ENCODE results near the gene OBSL1. TPM values are rescaled to one million over a fixed set of nuclear protein-coding genes. Genes with fewer than 3 reads are reported as not detected.

Gene OBSL1
- polyA plus RNA-seq, 12 donors = 93.2 to 179 (median 118) TPM; not detected in 1

DNA sequence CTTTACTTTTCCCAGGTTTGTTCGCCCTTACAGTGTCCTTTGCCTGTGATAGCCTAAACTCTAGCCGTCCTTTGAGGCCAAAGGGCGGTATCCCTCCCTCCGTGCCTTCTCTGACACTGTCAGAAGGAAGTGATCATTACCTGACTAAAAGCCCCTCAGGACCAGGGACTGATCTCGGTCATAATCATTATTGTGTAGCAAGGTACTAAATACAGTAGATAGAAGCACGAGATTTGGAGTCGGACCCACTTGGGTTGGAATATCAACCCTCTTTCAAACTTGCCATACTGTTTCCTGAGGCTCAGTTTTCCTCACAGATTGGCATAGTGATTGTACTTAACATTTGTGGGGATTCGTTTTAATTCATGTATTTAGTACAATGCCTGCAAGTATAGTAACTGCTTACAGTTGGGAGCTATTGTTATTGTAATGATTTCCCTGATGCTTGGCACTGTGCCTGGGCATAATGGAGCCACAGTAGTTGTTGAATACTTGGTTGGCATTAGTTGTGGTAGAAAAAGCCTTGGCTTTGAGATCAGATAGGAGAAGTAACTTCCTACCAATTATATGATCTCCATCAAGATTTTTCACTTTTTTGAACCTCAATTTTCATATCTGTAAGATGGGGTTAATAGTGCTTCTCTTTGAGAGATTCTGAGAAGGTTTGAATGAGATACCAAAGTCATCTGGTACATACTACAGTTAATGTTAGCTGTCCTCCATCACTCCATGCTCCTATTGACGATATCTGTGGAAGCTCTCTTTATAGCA is 27.2 kb upstream of the OBSL1 start:
- no peak for DNase-seq

DNA sequence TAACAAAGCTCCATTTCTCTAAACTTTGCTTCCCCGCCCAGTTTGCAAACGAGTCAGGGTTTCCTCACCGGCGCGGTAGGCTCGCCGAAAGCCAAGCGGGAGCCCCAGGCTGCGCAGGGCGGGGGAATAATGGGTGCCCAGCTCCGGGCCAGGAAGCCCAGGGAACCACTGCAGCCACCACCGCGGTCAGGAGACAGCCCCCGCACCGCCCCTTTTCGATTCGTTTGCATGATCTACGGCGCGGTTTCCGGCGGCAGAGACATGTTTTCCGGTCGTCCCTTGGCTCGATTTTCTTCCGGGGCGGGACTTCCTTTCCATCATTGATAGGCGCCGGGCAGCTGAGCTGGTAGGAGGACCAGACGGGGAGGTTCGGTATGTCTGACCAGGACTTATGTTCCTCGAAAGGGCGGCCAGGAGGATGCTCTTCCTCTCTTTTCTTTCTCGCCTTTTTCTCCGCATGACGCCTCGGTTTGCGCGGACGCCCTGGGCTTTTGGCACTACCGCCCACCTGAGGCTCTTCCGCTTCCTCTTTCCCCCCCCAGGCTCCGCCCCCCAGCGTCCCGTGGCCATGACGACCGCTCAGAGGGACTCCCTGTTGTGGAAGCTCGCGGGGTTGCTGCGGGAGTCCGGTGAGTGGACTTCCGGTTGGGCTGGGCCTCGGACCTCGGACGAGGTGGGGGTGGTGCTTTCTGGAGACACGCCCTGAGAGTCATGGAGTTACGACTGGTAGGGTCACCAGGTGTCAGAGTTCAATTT is 26.4 kb upstream of the OBSL1 start, which contains the start of gene STK11IP:
TSS of gene STK11IP (plus strand) at position 306 of the 756 bp plus-strand sequence. CDS start at position 569, 263 bp downstream.
- DNase-seq = peak; percentile 98

DNA sequence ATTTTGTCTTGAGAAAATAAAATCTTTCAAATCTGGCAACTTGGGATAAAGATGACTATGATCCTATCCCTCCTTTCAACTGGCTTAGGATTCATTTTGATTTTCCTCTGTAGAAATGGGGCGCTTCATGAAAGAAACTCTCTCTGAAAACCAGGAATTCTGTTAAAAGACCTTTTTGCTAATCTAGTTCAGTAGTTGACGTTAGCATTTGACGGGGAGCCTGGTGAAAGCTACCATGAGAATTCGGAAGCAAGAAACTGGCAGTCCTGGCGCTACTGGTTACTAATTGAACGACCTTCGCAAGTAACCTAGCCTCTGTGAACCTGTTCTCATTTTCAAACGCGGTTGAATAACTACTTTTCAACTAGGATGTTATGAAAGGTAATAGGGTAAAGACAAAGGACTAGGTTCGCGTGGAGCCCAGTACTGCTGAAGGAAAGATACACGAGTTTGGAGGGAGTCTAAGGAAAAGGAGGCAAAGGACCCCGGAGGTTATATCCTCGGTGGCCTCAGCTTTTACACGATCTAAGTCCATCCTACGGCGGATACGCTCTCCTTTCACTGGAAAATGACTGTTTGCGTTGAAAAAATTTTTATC is 25.7 kb upstream of the OBSL1 start:
- peak; percentile 26 for DNase-seq

DNA sequence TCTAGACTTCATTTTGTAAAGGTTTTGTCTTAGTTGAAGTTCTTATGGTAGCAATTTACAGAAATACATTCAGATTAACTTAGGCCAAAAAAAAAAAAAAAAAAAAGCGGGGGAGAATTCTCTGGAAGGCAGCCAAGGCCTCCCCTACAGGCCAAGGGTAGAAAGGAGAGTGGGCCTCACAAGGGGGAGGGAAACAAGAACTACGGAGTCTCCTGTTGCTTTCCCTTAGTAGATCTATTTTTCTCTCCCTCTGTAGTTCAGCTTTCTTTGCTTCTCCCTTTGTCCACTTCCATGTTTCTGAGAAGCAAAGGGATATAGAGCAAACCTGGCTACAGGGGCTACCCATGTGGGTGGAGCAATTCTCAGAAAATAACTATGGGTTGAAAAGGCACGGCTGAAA is 23.9 kb upstream of the OBSL1 start:
- peak; percentile 74 for DNase-seq

DNA sequence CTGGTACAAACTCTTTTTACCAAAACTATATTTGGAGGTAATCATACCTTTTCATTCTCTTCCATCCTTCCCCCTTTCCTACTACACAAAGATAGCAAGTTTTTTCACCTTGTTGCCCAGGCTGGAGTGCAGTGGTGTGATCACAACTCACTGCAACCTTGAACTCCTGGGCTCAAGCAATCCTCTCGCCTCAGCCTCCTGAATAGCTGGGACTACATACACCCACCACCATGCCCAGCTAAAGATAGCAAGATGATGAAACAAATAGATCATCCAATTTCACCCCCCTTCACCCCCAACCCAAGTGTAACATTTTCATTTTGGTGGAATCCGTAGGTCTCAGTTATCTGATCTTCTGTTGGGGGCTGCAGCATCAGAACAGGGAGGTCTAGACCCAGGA is 21.8 kb upstream of the OBSL1 start:
- no peak for DNase-seq

DNA sequence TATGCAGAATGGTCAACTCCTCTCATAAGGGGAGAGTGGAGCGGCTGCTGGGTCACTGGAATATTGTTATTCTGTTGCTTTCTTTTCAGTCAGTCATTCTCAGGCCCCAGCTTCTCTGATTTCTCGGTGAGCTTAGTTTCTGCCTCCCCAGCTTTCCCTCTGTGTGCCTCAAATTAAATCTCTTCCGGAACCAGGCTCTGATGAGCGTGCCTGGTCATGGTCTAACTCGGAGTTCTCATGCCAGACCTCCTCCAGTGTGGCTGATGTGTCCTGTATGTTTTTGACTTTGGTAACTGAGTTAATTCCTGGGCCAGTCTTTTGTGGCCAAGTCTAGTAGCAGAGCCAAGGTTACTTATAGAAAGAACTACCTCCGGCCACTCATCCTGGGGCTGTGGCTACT is 21.4 kb upstream of the OBSL1 start:
- DNase-seq = no peak

DNA sequence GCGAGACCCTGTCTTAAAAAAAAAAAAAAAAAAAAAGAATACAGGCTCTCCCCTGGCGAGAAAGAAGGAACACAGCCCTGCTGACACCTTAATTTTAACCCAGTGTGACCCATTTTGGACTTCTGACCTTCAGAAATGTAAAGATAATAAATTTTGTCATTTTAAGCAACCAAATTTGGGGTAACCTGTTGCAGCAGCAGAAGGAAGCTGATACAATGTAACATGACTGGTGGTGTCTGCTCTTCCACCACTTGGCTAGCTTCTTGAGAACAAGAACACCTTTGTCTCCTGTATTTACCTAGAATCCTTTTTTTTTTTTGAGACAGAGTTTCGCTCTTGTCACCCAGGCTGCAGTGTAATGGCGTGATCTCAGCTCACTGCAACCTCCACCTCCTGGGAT is 19.8 kb upstream of the OBSL1 start:
- no peak for DNase-seq

DNA sequence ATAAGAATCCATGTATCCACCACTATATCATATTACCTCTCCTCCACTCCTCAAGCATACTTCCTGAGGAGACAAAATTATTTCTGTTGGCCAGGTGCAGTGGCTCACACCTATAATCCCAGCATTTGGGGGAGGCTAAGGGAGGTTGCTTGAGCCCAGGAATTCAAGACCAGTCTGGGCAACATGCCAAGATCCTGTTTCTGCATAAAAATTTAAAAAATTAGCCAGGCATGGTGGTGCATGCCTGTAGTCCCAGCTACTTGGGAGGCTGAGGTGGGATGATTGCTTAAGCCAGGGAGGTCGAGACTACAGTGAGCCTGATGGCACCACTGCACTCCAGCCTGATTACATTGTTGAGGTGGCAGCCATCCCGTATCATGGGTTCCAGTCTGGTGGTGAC is 10.0 kb upstream of the OBSL1 start:
- no peak for DNase-seq

DNA sequence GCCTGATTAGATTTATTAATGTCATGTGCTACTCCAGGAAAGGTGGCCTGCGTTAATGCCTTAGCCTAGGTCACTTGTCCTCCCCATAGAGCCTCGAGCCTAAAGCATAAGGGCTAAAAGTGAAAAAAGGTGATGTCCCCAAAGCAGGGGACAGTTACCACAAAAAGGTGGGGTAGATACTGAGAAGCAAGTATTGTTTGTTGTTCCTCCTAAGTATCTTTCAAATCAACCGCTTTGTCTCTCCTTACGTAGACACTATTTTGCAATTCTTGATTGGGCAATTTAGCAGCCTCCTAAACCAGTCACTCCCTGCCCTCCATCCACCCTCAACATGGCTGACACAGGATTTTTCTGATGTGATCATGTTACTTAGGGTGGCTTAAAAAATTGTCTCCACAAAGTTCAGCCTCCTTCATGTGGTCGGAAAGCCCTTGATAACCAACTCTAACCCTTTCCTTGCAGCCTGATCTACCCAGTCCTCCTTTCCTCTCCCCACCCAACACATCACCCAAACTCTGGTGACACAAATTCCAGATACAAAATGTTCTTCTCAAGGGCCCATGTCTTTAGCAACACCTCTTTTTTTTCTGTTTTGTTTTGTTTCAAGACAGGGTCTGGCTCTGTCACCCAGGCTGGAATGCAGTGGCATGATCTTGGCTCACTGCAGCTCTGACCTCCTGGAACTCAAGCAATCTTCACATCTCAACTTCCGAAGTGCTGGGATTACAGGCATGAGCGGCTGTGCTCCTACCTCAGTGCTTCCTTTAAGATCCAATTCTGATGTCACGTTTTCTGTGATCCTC is 7.7 kb upstream of the OBSL1 start:
- no peak for DNase-seq

DNA sequence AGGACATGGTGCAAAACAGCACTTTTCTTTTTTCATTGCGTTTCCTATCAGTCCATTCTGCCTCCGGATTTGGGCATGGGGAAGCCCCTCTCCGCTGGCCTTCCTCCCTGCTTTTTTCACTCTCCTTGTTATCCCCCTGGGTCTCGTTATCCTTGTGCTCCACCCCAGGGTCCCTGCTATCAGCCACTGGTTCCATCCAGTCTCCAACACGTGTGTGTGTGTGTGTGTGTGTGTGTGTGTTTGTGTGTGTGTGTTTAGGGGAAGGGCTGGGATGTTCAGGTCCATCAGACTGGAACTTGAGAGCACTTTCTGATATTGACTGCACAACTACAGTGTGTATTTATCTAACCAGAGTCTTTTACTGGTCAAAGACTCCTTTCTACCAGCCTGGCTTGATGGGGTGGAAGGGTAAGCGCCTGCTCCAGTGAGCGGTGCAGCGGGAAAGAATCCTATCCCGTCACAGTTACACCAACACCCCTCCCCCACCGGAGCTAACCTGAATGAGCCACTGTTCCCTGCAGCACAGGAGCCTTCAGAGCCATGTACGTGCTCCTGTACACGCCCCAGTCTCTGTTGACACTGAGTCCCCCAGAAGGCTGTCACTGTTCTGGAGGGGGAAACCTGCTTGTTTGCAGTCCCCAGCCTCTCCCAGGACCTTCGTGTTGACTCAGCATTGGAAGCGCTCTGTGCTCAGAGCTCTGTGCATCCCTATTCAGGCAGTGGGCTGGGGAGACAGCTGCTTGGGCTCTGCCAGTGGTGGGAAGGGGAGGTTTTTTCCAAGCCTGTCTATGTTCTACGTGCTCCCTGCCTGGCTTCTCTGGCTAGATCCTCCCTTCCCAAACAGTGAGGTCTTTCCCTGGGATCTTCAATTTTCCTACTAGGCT is 5.4 kb upstream of the OBSL1 start:
- no peak for DNase-seq

DNA sequence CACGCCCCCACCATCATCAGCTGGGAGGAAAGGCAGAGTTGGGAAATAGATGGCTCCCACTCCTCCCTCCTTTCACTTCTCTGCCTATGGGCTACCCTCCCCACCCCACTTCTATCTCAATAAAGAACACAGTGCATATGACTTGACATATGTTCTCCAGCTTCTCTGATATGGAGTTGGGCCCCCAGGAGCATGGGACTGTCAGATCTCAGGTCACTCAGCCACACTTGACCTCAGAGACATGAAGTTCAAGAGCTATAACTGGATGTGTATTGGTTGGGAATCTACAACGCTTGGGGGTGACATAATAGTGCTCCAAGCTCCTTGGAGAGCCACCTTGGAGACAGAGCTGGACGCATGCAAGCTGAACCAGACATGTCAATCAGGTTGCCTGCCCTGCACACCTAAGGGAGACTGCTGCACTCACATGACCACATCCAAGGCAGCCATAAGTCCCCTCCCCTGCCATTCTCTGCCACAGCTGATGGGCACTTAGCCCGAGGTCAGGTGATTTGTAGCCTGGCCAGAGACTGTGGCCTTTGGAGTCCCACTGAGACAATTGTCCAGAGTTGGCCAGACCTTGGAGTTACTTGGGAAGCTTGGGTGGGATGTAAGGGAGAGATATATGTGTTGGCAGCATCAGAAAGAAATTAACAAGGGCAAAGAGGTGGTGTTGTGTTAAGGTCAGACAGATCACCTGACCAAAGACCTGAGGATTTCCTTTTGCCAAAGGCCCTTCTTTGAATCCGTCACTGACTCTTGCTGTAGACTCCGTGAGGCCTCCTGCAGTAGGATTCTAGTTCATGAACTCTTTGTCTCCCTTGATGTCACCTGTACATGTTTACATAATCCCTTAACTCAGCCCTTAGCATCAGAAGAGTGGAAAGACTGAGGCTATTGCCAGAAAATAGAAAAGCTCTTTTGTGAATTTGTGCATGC is 4.5 kb upstream of the OBSL1 start:
- DNase-seq = no peak

DNA sequence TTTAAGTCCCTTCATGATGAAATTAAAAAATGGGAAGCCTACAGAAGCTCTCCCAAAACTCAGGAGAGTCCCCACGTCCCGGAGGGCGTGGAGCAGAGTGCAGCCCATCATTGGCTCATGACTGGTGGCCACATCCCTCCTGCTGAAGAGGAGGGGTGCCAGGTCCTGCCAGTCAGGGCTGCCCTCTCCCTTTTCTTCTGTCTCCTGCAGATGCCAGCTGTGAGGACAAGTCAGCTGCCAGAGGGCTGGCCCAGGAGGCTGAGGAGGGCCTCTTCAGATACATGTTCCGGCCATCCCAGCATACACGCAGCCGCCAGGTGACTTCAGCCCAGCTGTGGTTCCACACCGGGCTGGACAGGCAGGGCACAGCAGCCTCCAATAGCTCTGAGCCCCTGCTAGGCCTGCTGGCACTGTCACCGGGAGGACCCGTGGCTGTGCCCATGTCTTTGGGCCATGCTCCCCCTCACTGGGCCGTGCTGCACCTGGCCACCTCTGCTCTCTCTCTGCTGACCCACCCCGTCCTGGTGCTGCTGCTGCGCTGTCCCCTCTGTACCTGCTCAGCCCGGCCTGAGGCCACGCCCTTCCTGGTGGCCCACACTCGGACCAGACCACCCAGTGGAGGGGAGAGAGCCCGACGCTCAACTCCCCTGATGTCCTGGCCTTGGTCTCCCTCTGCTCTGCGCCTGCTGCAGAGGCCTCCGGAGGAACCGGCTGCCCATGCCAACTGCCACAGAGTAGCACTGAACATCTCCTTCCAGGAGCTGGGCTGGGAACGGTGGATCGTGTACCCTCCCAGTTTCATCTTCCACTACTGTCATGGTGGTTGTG is 3.4 kb upstream of the OBSL1 start:
- DNase-seq = no peak

DNA sequence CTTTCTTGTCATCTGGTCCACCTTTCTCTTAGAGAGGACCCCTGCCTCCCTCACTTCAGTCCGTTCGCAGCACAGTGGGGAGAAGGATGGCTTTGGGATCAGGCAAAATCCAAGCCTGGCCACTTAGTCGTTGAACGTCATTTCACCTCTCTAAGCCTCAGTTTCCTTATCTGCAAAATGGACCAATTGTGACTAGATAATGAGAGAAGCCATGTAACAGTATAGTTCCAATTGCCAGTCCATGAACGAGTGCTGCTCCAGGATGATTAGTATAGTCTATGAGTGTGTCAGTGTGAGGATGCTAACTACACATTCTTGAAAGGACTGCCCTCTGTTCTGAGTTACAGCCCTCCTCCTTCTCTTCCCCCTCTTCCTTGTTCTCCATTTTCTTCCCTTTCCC is 1.8 kb upstream of the OBSL1 start:
- DNase-seq = no peak

DNA sequence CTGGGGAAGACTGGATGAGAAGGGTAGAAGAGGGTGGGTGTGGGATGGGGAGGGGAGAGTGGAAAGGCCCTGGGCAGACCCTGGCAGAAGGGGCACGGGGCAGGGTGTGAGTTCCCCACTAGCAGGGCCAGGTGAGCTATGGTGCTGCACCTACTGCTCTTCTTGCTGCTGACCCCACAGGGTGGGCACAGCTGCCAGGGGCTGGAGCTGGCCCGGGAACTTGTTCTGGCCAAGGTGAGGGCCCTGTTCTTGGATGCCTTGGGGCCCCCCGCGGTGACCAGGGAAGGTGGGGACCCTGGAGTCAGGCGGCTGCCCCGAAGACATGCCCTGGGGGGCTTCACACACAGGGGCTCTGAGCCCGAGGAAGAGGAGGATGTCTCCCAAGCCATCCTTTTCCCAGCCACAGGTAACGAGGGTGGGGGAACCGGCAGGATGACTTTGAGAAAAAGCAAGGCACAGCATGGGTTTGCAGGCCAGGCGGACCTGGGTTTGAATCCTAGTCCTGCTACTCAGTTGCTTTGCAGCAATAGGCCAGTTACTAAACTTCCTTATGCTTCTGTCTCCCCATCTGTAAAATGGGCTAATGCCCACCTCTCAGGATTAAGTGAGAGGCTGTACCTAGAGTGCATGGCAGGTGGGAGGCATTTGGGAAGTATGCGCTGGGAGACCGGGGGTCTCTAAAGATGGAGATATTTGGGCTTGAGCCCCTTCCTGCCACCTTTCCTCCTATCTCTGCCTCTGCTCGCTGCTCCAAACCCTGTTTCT is 1.1 kb upstream of the OBSL1 start, which contains the start of gene INHA:
TSS of gene INHA (plus strand) at position 74 of the 765 bp plus-strand sequence. CDS start at position 139, 65 bp downstream.
- no peak for DNase-seq

DNA sequence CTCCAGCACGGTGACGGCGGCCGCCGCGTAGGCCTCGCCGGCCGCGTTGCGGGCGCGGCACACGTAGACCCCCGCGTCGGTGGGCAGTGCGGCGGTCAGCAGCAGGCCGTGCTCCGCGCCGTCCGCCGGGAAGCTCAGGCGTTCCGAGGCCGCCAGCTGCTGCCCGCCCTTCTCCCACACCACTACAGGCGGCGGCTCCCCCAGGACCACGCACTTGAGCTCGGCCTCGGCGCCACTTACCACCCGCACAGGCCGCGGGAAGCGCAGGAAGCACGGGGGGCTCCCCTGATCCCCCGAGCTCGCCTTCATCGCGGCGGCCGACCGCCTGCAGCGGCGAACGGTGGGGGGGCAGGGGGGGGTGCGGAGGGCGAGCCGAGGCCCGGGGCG is 422 bp downstream of the OBSL1 start:
- DNase-seq = no peak

DNA sequence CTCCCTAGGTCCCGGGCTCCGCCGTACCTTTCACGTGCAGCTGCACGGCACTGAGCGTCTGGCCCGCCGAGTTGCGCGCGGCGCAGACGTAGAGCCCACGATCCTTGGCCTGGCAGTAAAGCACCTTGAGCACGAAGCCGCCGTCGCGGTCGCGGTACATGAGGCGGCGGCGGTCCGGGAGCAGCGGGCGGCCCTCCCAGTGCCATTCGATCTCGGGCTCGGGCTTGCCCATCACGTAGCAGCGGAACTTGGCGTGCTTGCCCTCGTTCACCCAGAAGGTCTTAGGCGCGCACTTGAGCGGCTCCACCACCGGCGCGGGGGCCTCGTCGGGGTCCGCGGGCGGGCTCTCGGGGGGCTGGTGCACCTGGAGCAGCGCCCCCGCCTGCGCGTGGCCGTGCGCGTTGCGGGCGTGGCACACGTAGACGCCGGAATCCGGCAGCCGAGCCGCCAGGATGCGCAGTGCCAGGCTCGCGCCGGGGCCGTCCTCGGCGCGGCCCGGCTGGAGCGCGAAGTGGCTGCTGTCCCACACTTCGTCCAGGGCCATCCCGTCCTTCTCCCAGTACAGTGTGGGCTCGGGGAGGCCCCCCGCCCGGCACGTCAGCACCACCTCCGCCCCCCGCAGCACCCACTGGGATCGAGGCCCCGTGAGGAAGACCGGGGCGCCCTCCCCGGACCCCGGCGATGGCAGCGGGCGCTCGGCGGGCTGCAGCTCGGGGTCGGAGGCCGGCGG is 980 bp downstream of the OBSL1 start:
- DNase-seq = no peak

DNA sequence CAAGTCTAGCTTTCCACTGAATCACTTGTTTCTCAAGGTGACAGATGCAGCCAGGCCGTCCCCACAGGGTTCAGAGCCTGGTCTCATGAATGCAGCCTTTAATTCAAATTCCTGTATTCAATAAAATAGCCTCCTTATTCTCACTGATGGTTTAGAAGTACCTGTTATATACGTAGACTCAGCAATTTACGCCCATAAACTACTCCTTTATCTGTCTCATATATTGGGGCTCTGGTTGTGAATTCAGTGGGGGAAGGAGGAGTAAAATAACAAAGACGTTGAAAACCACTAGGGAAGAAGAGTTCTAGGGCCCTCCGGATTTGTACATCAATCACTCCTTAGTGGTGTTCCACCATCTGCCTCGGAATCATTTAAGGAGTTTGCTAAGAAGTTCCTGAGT is 1.7 kb downstream of the OBSL1 start:
- DNase-seq = no peak
